GM12878 (cell line): ENCODE measurements around the gene UGGT1. TPM values are rescaled to one million over a fixed set of nuclear protein-coding genes. Genes with fewer than 3 reads are reported as not detected.

ENCODE experiments used
- ATAC-seq: fragments of 200-7000 bp; cut with Tn5 transposase; 3 replicates; pipeline ENCODE4 v1.9.1; 2020; ENCODE audit warnings: mild to moderate bottlenecking, moderate library complexity
- BruUV-seq: library from RNA; stranded (reverse); fragments of 400-500 nt; replicated peaks from 2 replicates; lab custom pipeline; 2021; lab: Mats Ljungman, UMichigan
- CTCF ChIA-PET: fragments of 300-600 bp; sonication (Branson Sonifier 250); formaldehyde crosslinking; extraction: SDS; loops from one replicate; lab custom pipeline; 2021; ENCODE audit warnings: inconsistent platforms; lab: Yijun Ruan, JAX
- POLR2A ChIA-PET: fragments of 350-600 bp; formaldehyde crosslinking; extraction: SDS; loops from one replicate; lab custom pipeline; 2021; ENCODE audit warnings: inconsistent platforms; lab: Charles Lee
- RAD21 ChIA-PET: fragments of 300-600 bp; sonication (Branson Sonifier 250); formaldehyde crosslinking; loops from one replicate; lab custom pipeline; 2023; ENCODE audit warnings: antibody characterized with exemption; ENCODE audit not compliant: unreplicated experiment; lab: Charles Lee
- SMC1A ChIA-PET: fragments of 300-600 bp; sonication (Branson Sonifier 250); formaldehyde crosslinking; loops from one replicate; lab custom pipeline; 2023; ENCODE audit not compliant: unreplicated experiment, uncharacterized antibody; lab: Charles Lee
- DNase-seq: peaks from one replicate; pipeline ENCODE4 v3.0.0-alpha.2; 2011; ENCODE audit warnings: low read depth, low spot score
- FAIRE-seq: peaks from 3 replicates; lab custom pipeline; 2011; peaks lifted over from hg19 to GRCh38; lab: Jason Lieb, UNC
- H2AFZ ChIP-seq: 2 replicates; pipeline ENCODE4 v1.6.0; 2011; ENCODE audit warnings: low read depth, low read length, control low read depth; ENCODE audit not compliant: control insufficient read depth
- H3K27ac ChIP-seq: 2 replicates; pipeline ENCODE4 v1.5.1; 2011; ENCODE audit warnings: control low read depth; ENCODE audit not compliant: control insufficient read depth, insufficient read depth
- H3K27me3 ChIP-seq, 2 experiments: replicated peaks in 1 of 2; 2 replicates each; pipeline versions ENCODE4 v1.6.0 to v1.6.1; 2011; ENCODE audit warnings: low read length in 1 of 2; ENCODE audit not compliant: control insufficient read depth in 2 of 2, insufficient read depth in 2 of 2
- H3K36me3 ChIP-seq, 2 experiments: 2 replicates each; pipeline ENCODE4 v1.5.1; 2011; ENCODE audit warnings: low read length in 1 of 2; ENCODE audit not compliant: control insufficient read depth in 2 of 2, insufficient read depth in 2 of 2
- H3K4me1 ChIP-seq: 2 replicates; pipeline ENCODE4 v1.6.1; 2011; ENCODE audit warnings: mild to moderate bottlenecking, low read length, moderate library complexity, mixed read lengths; ENCODE audit not compliant: control insufficient read depth, insufficient read depth
- H3K4me2 ChIP-seq: 2 replicates; pipeline ENCODE4 v1.6.0; 2011; ENCODE audit warnings: control low read depth; ENCODE audit not compliant: control insufficient read depth, insufficient read depth
- H3K4me3 ChIP-seq: fragments of 200-600 bp; sonication (generic); 2 replicates; pipeline ENCODE4 v1.5.1; 2016
- H3K79me2 ChIP-seq: 2 replicates; pipeline ENCODE4 v1.6.0; 2011; ENCODE audit warnings: low read length; ENCODE audit not compliant: control insufficient read depth, insufficient read depth
- H3K9ac ChIP-seq: 2 replicates; pipeline ENCODE4 v1.8.0; 2011; ENCODE audit warnings: low read length, control low read depth, mixed read lengths; ENCODE audit not compliant: control insufficient read depth, insufficient read depth
- H3K9me3 ChIP-seq: replicated peaks from 3 replicates; pipeline ENCODE4 v1.5.1; 2011; ENCODE audit warnings: mild to moderate bottlenecking, low read length; ENCODE audit not compliant: control insufficient read depth, insufficient read depth
- H4K20me1 ChIP-seq: 2 replicates; pipeline ENCODE4 v1.6.0; 2011; ENCODE audit not compliant: control insufficient read depth, insufficient read depth
- BHLHE40 ChIP-seq, 2 experiments: fragments of 450-650 bp in 1 of 2; IDR thresholded peaks; 2 replicates each; pipeline ENCODE4 v1.6.1; 2011 to 2017; ENCODE audit warnings: low read depth in 2 of 2, borderline replicate concordance in 1 of 2, improper control_type of control experiment in 1 of 2, low read length in 1 of 2, mild to moderate bottlenecking in 1 of 2
- CEBPZ ChIP-seq: fragments of 150-350 bp; IDR thresholded peaks from 2 replicates; pipeline ENCODE4 v1.6.1; 2016; ENCODE audit warnings: low read depth, low read length
- HDAC2 ChIP-seq: fragments of 200-600 bp; sonication (generic); IDR thresholded peaks from 2 replicates; pipeline ENCODE4 v1.6.1; 2017
- IKZF1 ChIP-seq: fragments of 450-650 bp; conservative IDR thresholded peaks from 2 replicates; pipeline ENCODE4 v1.6.1; 2017; ENCODE audit warnings: antibody characterized with exemption, mild to moderate bottlenecking
- IKZF2 ChIP-seq, 2 experiments: fragments of 450-650 bp; IDR thresholded peaks; 2 replicates each; pipeline ENCODE4 v1.6.1; 2017; ENCODE audit warnings: mild to moderate bottlenecking in 2 of 2, moderate library complexity in 2 of 2
- NFXL1 ChIP-seq: fragments of 450-650 bp; IDR thresholded peaks from 2 replicates; pipeline ENCODE4 v1.6.1; 2017; ENCODE audit warnings: antibody characterized with exemption, mild to moderate bottlenecking, borderline replicate concordance
- POU2F2 ChIP-seq: IDR thresholded peaks from 3 replicates; pipeline ENCODE4 v1.6.1; 2011; ENCODE audit warnings: low read depth, mild to moderate bottlenecking, low read length, borderline replicate concordance
- RCOR1 ChIP-seq: conservative IDR thresholded peaks from 2 replicates; pipeline ENCODE4 v1.6.1; 2012; ENCODE audit warnings: low read depth, low read length, improper control_type of control experiment
- SIN3A ChIP-seq: IDR thresholded peaks from 2 replicates; pipeline ENCODE4 v1.6.1; 2012; ENCODE audit warnings: low read depth, low read length, improper control_type of control experiment
- USF1 ChIP-seq: IDR thresholded peaks from 2 replicates; pipeline ENCODE4 v1.6.1; 2011; ENCODE audit warnings: borderline replicate concordance, low read depth, mild to moderate bottlenecking, moderate library complexity, mixed read lengths, low read length; ENCODE audit not compliant: insufficient read depth; ENCODE audit errors: extremely low read length
- WGBS: methylation state at CpG from one replicate; pipeline ENCODE4 v1.1.6; 2016; ENCODE audit warnings: low lambda C conversion rate; ENCODE audit not compliant: insufficient replicate concordance, insufficient coverage; ENCODE audit errors: missing lambda C conversion rate; 5-methylcytosine and 5-hydroxymethylcytosine counted together
- in situ Hi-C: fragments of 300-500 bp; cut with MboI; formaldehyde crosslinking; loops from 9 replicates; pipeline ENCODE4 v1.14.3; 2018; ENCODE audit warnings: mixed read lengths
- intact Hi-C: fragments of 100-400 bp; cut with micrococcal nuclease; formaldehyde crosslinking; loops from one replicate; pipeline ENCODE4 v1.14.2; 2022; ENCODE audit not compliant: unreplicated experiment
- polyA plus RNA-seq, 11 experiments: library from polyadenylated mRNA; depleted of rRNA in 4 of 11; unstranded in 6 of 11; stranded (reverse) in 5 of 11; fragments of >200 nt; fragmentation: Nextera tagmentation in 4 of 11; fragmentation: Illumina TruSeq in 1 of 11; extraction: Ambion mirVana in 4 of 11; extraction: Trizol in 1 of 11; gene quantifications; 1 replicate in 1 of 11; 2 replicates in 10 of 11; pipeline versions ENCODE4 v1.2.1 to v1.2.3, GENCODE V29; 2011 to 2016; ENCODE audit warnings: inconsistent platforms in 2 of 11, missing spikeins in 2 of 11, low read depth in 1 of 11
- total RNA-seq, 4 experiments: library from RNA; depleted of rRNA in 3 of 4; stranded (reverse); fragments of >200 nt in 3 of 4; fragmentation: Illumina TruSeq in 1 of 4; extraction: Trizol in 1 of 4; gene quantifications; 2 replicates each; pipeline versions ENCODE4 v1.2.1 to v1.2.3, GENCODE V29; 2013 to 2021

UGGT1 gene
- total and polyA plus RNA-seq, 10 of the 15 experiments (the other 5 are each of a cell fraction or from before 2014, with no cell fraction given), result 4.1 to 49.8 (median 28.5) TPM

- intact Hi-C loops, result no loop called here
- Histone ChIP-seq H3K79me2 (no peaks in the 10 kb centered on the region), H3K9me3 (no peaks in the 10 kb centered on the region), H3K27ac (no peak overlapping the region), H3K4me3 (no peak overlapping the region), H3K4me2 (no peak overlapping the region), H3K36me3 (peaks cover 8 to 21% of the 10 kb centered on the region in 2 experiments), H2AFZ (no peak overlapping the region), H3K4me1 (no peaks in the 10 kb centered on the region; the same call in 1 of the 2 replicates), H4K20me1 (no peaks in the 10 kb centered on the region), H3K9ac (no peak overlapping the region), H3K27me3 (no peaks in the 10 kb centered on the region)
- ChIA-PET CTCF (interaction anchor here (0.7 kb wide), 1 partner anchor 20 kb away, joined by 3 read pairs; no protein-coding TSS in a partner anchor), POLR2A (no interaction called here), RAD21 (no interaction called here), SMC1A (interaction anchor here (1.5 kb wide), 1 partner anchor 14 kb away, joined by 4 read pairs; no protein-coding TSS in a partner anchor)
- 99% methylated on average over 3 of the region's 3 CpGs for WGBS
- DNase-seq (no peak), ATAC-seq (no peak), FAIRE-seq (no peak)
- no TSS peak for BruUV-seq
- in situ Hi-C loops, result no loop called here
- TF ChIP-seq POU2F2 (no peak), CEBPZ (no peak), USF1 (no peak), SIN3A (no peak), BHLHE40 (IDR thresholded peaks at IDR 0.05; ENCODE audit: borderline replicate concordance in 1 of 2, low read depth in 2 of 2, low read length in 1 of 2) (no peak), RCOR1 (no peak), IKZF1 (no peak), NFXL1 (no peak), IKZF2 (IDR thresholded peaks at IDR 0.05) (no peak), HDAC2 (no peak)
Observed at GRCh38 chr2:128157644-128158043, 66.6 kb downstream of the UGGT1 start.
